Measurements from ENCODE around the gene SDCBP2. TPM values are rescaled to one million over a fixed set of nuclear protein-coding genes. Genes with fewer than 3 reads are reported as not detected.

Gene SDCBP2
- total RNA-seq, 1 donor from 2014 or later, result 10.9 TPM

DNA sequence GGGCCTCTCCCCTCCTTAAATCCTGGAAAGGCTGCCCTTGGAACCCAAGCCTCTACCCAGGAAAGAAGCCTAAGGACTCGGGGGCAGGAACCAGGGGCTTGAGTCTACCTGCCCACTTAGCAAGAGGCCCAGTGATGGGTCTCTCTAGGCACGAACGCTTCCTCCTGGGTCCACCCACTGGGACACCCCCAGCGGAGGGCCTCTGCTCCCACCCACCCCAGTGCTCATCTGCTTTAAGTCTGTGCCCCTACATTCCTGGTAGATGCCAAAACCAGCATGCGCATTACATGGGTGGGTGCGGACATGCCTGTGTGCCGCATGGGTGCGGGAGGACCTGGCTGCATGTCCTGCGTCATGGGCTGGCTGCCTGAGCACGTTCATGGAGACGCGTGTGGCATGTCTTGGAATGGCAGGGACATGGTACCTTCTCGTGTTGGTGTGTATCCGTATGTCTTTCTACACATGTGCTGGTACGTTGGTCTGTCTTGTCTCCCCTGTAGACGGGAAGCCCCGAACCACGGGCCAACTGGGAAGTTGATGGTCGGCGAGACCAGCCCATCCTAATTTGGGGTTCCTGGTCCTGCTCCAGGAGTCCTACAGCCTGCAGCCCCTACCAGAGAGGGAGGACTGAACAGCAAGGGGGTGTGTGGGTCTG lies 33.5 kb downstream of the SDCBP2 start:
- ATAC-seq (no peak), DNase-seq (peak; percentile 37)
- H3K27ac ChIP-seq, result no peak overlapping the region
- intact Hi-C loops (cut with DNase I), result no loop called here
- TF ChIP-seq, protein P1, sequence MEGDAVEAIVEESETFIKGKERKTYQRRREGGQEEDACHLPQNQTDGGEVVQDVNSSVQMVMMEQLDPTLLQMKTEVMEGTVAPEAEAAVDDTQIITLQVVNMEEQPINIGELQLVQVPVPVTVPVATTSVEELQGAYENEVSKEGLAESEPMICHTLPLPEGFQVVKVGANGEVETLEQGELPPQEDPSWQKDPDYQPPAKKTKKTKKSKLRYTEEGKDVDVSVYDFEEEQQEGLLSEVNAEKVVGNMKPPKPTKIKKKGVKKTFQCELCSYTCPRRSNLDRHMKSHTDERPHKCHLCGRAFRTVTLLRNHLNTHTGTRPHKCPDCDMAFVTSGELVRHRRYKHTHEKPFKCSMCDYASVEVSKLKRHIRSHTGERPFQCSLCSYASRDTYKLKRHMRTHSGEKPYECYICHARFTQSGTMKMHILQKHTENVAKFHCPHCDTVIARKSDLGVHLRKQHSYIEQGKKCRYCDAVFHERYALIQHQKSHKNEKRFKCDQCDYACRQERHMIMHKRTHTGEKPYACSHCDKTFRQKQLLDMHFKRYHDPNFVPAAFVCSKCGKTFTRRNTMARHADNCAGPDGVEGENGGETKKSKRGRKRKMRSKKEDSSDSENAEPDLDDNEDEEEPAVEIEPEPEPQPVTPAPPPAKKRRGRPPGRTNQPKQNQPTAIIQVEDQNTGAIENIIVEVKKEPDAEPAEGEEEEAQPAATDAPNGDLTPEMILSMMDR (IDR thresholded peaks at IDR 0.05), result no peak
- H3K4me3 ChIP-seq, result no peak overlapping the region
- no peaks in the 10 kb centered on the region for H3K4me1 ChIP-seq
- H3K9me3 ChIP-seq, result no peaks in the 10 kb centered on the region
- H3K36me3 ChIP-seq, result no peaks in the 10 kb centered on the region
- H3K27me3 ChIP-seq, result no peaks in the 10 kb centered on the region

GRCh38 chr20:1294497-1294896 lies 34.4 kb downstream of the SDCBP2 start:
- intact Hi-C loops (cut with DNase I), result no loop called here
- H3K27me3 ChIP-seq, result no peaks in the 10 kb centered on the region
- DNase-seq (peak; percentile 57), ATAC-seq (no peak)
- H3K27ac ChIP-seq, result no peak overlapping the region
- TF ChIP-seq, protein P1 (IDR thresholded peaks at IDR 0.05), result no peak
- H3K4me3 ChIP-seq, result no peak overlapping the region
- no peaks in the 10 kb centered on the region for H3K4me1 ChIP-seq
- H3K36me3 ChIP-seq, result no peaks in the 10 kb centered on the region
- H3K9me3 ChIP-seq, result no peaks in the 10 kb centered on the region

GRCh38 chr20:1293641-1294379 lies 35.1 kb downstream of the SDCBP2 start:
- TF ChIP-seq, protein P1 (IDR thresholded peaks at IDR 0.05), result no peak
- ATAC-seq (no peak), DNase-seq (peak; percentile 34)

DNA sequence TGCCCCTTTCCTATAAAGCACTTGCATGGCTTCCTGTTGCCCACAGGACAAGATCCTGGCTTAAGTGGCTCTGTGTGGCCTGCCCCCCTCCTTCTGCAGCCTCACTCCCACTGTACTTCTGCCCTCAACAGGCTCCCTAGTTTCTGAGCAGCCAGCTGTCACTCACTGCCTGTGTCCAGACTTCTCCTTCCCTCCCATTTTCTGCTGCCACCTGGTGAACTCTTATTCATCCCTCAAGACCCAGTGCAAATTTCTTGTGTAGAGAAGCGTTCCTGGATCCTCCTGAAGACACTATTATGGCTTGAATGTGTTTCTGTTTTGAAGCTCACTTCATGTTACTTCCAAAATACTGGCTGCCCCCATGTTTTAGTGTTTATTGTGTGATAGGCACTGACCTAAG lies 36.3 kb downstream of the SDCBP2 start:
- no peaks in the 10 kb centered on the region for H3K36me3 ChIP-seq
- no peak for DNase-seq
- intact Hi-C loops (cut with DNase I), result no loop called here
- H3K4me3 ChIP-seq, result no peak overlapping the region
- H3K4me1 ChIP-seq, result no peaks in the 10 kb centered on the region
- no peak for ATAC-seq
- H3K27me3 ChIP-seq, result no peaks in the 10 kb centered on the region
- no peak overlapping the region for H3K27ac ChIP-seq
- no peaks in the 10 kb centered on the region for H3K9me3 ChIP-seq
- TF ChIP-seq, protein P1 (IDR thresholded peaks at IDR 0.05), result no peak

More at GRCh38 chr20:1293641-1294379, 35.1 kb downstream of the SDCBP2 start:
- Histone ChIP-seq H3K36me3 (no peaks in the 10 kb centered on the region), H3K4me1 (no peaks in the 10 kb centered on the region), H3K27me3 (no peaks in the 10 kb centered on the region), H3K27ac (no peak overlapping the region), H3K4me3 (no peak overlapping the region), H3K9me3 (no peaks in the 10 kb centered on the region)
- intact Hi-C loops (cut with DNase I), result no loop called here

- TF ChIP-seq, protein P1 (IDR thresholded peaks at IDR 0.05), result no peak
- no peaks in the 10 kb centered on the region for H3K36me3 ChIP-seq
- H3K9me3 ChIP-seq, result no peaks in the 10 kb centered on the region
- no peak overlapping the region for H3K4me3 ChIP-seq
- H3K4me1 ChIP-seq, result no peaks in the 10 kb centered on the region
- H3K27ac ChIP-seq, result no peak overlapping the region
- intact Hi-C loops (cut with DNase I), result no loop called here
- no peak for DNase-seq
- no peaks in the 10 kb centered on the region for H3K27me3 ChIP-seq
- ATAC-seq, result no peak
Measured at GRCh38 chr20:1291191-1291741, 37.7 kb downstream of the SDCBP2 start.

Data from upper lobe of right lung (tissue), 1 donor.